ENCODE results near the gene TFEB.

GRCh38 chr6:41757931-41758640, 22.7 kb upstream of the TFEB start:
- no peak for TF ChIP-seq CTCF (conservative IDR thresholded peaks at IDR 0.05)
- TF ChIP-seq EZH2 (IDR thresholded peaks at IDR 0.05; ENCODE audit: low read depth), result no peak
